ENCODE results near the gene TMEM178B. TPM values are rescaled to one million over a fixed set of nuclear protein-coding genes. Genes with fewer than 3 reads are reported as not detected.

The TMEM178B gene
- polyA plus RNA-seq, 1 donor (not counting 4 experiments of a cell fraction or from before 2014, with no cell fraction given), result not detected

DNA sequence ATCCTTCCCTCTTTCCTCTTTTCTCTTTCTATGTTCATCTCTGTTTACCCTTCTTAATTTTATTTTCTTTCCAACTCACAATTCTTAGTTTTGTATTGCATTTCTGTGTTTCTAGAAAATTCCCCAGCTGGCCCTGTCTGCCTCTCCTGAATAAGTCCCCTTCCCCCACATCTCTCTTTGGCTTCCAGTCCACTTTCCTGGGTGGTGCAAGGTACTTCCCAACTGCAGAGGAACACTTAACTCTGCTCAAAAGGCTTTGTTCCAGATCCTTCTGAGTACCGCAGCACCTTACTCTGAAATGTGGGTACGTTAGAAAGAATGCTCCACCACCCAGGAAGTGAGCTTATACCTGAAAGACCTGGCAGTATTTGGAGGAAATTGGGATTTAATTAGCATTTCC, 227.0 kb downstream of the TMEM178B start:
- Histone ChIP-seq H3K4me1 (ENCODE audit: control insufficient read depth, extremely low read depth, insufficient read depth, low read length) (no peaks in the 10 kb centered on the region), H3K27ac (ENCODE audit: control insufficient read depth, insufficient read depth, low read length) (no peak overlapping the region), H3K27me3 (ENCODE audit: control insufficient read depth, extremely low read depth, insufficient read depth, low read length) (no peaks in the 10 kb centered on the region), H3K9me3 (ENCODE audit: control insufficient read depth, low read depth, low read length) (no peaks in the 10 kb centered on the region), H3K9ac (ENCODE audit: control insufficient read depth, extremely low read depth, insufficient read depth, low read length) (no peak overlapping the region), H3K4me2 (ENCODE audit: control insufficient read depth, extremely low read depth, insufficient read depth, low read depth, low read length) (no peak overlapping the region), H3K9me1 (ENCODE audit: control insufficient read depth, extremely low read depth, insufficient read depth, low read length) (no peaks in the 10 kb centered on the region), H2AFZ (ENCODE audit: control insufficient read depth, low read length) (no peak overlapping the region), H4K20me1 (ENCODE audit: control insufficient read depth, extremely low read depth, insufficient read depth, low read length) (no peaks in the 10 kb centered on the region), H3K36me3 (ENCODE audit: control insufficient read depth in 2 of 2, extremely low read depth in 1 of 2, insufficient read depth in 2 of 2, low read length in 2 of 2) (no peaks in the 10 kb centered on the region), H3K4me3 (ENCODE audit: control insufficient read depth in 2 of 3, extremely low read depth in 1 of 3, insufficient read depth in 2 of 3, low read depth in 1 of 3, low read length in 3 of 3) (no peak overlapping the region), H3K79me2 (ENCODE audit: control insufficient read depth, insufficient read depth, low read length) (no peaks in the 10 kb centered on the region)
- dilution Hi-C loops (cut with MboI; ENCODE audit: extremely low pct_ligation_motif_present, low sequenced_read_pairs), result no loop called here
- TF ChIP-seq EZH2 (IDR thresholded peaks at IDR 0.05; ENCODE audit: low read length), result no peak
- no peak for TF ChIP-seq CTCF (optimal IDR thresholded peaks at IDR 0.05 in 1 of 3, IDR thresholded peaks at IDR 0.05 in 1 of 3, conservative IDR thresholded peaks at IDR 0.05 in 1 of 3; ENCODE audit: extremely low read depth in 1 of 3, insufficient read depth in 2 of 3, low read length in 3 of 3)
- DNase-seq (ENCODE audit: low read depth, low spot score) (no peak), FAIRE-seq (no peak)

- no peak overlapping the region for H3K9ac ChIP-seq (ENCODE audit: control insufficient read depth, extremely low read depth, insufficient read depth, low read length)
- H3K9me3 ChIP-seq (ENCODE audit: control insufficient read depth, low read depth, low read length), result no peaks in the 10 kb centered on the region
- H3K36me3 ChIP-seq (ENCODE audit: control insufficient read depth in 2 of 2, extremely low read depth in 1 of 2, insufficient read depth in 2 of 2, low read length in 2 of 2), result no peaks in the 10 kb centered on the region
- no peak overlapping the region for H2AFZ ChIP-seq (ENCODE audit: control insufficient read depth, low read length)
- DNase-seq (ENCODE audit: low read depth, low spot score), result no peak
- no peaks in the 10 kb centered on the region for H4K20me1 ChIP-seq (ENCODE audit: control insufficient read depth, extremely low read depth, insufficient read depth, low read length)
- TF ChIP-seq EZH2 (IDR thresholded peaks at IDR 0.05; ENCODE audit: low read length), result no peak
- no peak for TF ChIP-seq CTCF (optimal IDR thresholded peaks at IDR 0.05 in 1 of 3, IDR thresholded peaks at IDR 0.05 in 1 of 3, conservative IDR thresholded peaks at IDR 0.05 in 1 of 3; ENCODE audit: extremely low read depth in 1 of 3, insufficient read depth in 2 of 3, low read length in 3 of 3)
- no peaks in the 10 kb centered on the region for H3K79me2 ChIP-seq (ENCODE audit: control insufficient read depth, insufficient read depth, low read length)
- no peak overlapping the region for H3K4me3 ChIP-seq (ENCODE audit: control insufficient read depth in 2 of 3, extremely low read depth in 1 of 3, insufficient read depth in 2 of 3, low read depth in 1 of 3, low read length in 3 of 3)
- H3K27me3 ChIP-seq (ENCODE audit: control insufficient read depth, extremely low read depth, insufficient read depth, low read length), result no peaks in the 10 kb centered on the region
- H3K27ac ChIP-seq (ENCODE audit: control insufficient read depth, insufficient read depth, low read length), result no peak overlapping the region
- H3K9me1 ChIP-seq (ENCODE audit: control insufficient read depth, extremely low read depth, insufficient read depth, low read length), result no peaks in the 10 kb centered on the region
- no peak for FAIRE-seq
- dilution Hi-C loops (cut with MboI; ENCODE audit: extremely low pct_ligation_motif_present, low sequenced_read_pairs), result no loop called here
- H3K4me1 ChIP-seq (ENCODE audit: control insufficient read depth, extremely low read depth, insufficient read depth, low read length), result no peaks in the 10 kb centered on the region
- no peak overlapping the region for H3K4me2 ChIP-seq (ENCODE audit: control insufficient read depth, extremely low read depth, insufficient read depth, low read depth, low read length)
These were observed 227.7 kb downstream of the TMEM178B start for GRCh38 chr7:141301544-141301943.
